DND-41 (cell line): Measurements from ENCODE around the gene SCAMP5.

Experiments used
- ATAC-seq: fragments of 200-7000 bp; cut with Tn5 transposase; 3 replicates; pipeline ENCODE4 v1.9.1; 2021; ENCODE audit warnings: low read depth; ENCODE audit not compliant: insufficient read depth
- DNase-seq: peaks from one replicate; pipeline ENCODE4 v3.0.0-alpha.2; 2020
- H2AFZ ChIP-seq: 2 replicates; pipeline ENCODE4 v1.6.0; 2012; ENCODE audit warnings: low read depth, low read length
- H3K27ac ChIP-seq: 2 replicates; pipeline ENCODE4 v1.5.1; 2012; ENCODE audit warnings: low read length, inconsistent platforms
- H3K27me3 ChIP-seq: fragments of 200-600 bp; sonication (generic); 2 replicates; pipeline ENCODE4 v1.6.0; 2012; ENCODE audit warnings: low read length, mild to moderate bottlenecking, inconsistent platforms; ENCODE audit not compliant: insufficient read depth, poor library complexity
- H3K36me3 ChIP-seq: 2 replicates; pipeline ENCODE4 v1.5.1; 2012; ENCODE audit warnings: low read length, inconsistent platforms; ENCODE audit not compliant: insufficient read depth
- H3K4me1 ChIP-seq: 2 replicates; pipeline ENCODE4 v1.5.1; 2012; ENCODE audit warnings: mild to moderate bottlenecking, low read length; ENCODE audit not compliant: insufficient read depth
- H3K4me2 ChIP-seq: 2 replicates; pipeline ENCODE4 v1.6.0; 2012; ENCODE audit warnings: mild to moderate bottlenecking, moderate library complexity, low read length, inconsistent platforms; ENCODE audit not compliant: insufficient read depth
- H3K4me3 ChIP-seq, 2 experiments: fragments of 200-600 bp in 1 of 2; shearing (Covaris generic) in 1 of 2; 2 replicates each; pipeline ENCODE4 v1.5.1; 2012 to 2016; ENCODE audit warnings: inconsistent platforms in 2 of 2, low read length in 2 of 2, mild to moderate bottlenecking in 2 of 2, low read depth in 1 of 2, moderate library complexity in 1 of 2
- H3K79me2 ChIP-seq: 2 replicates; pipeline ENCODE4 v1.6.0; 2012; ENCODE audit warnings: low read length, inconsistent platforms; ENCODE audit not compliant: insufficient read depth
- H3K9ac ChIP-seq: 2 replicates; pipeline ENCODE4 v1.6.0; 2012; ENCODE audit warnings: low read depth, mild to moderate bottlenecking, inconsistent platforms, low read length, moderate library complexity
- H3K9me3 ChIP-seq: 2 replicates; pipeline ENCODE4 v1.5.1; 2012; ENCODE audit warnings: low read length, moderate library complexity, mild to moderate bottlenecking, inconsistent platforms; ENCODE audit not compliant: insufficient read depth, severe bottlenecking
- H4K20me1 ChIP-seq: 2 replicates; pipeline ENCODE4 v1.6.0; 2012; ENCODE audit warnings: low read length; ENCODE audit not compliant: insufficient read depth
- CTCF ChIP-seq: IDR thresholded peaks from 2 replicates; pipeline ENCODE4 v1.5.1; 2012; ENCODE audit warnings: borderline replicate concordance, low read length, moderate library complexity, mild to moderate bottlenecking; ENCODE audit not compliant: poor library complexity, severe bottlenecking; ENCODE audit errors: extremely low read depth
- EZH2 ChIP-seq: IDR thresholded peaks from 3 replicates; pipeline ENCODE4 v1.6.1; 2012; ENCODE audit warnings: borderline replicate concordance, low read depth, mild to moderate bottlenecking, moderate library complexity, low read length, inconsistent platforms; ENCODE audit not compliant: severe bottlenecking

Gene SCAMP5

GRCh38 chr15:75021341-75021740 is 26.0 kb downstream of the SCAMP5 start:
- DNase-seq = no peak
- Histone ChIP-seq H3K9ac (no peak overlapping the region), H3K36me3 (peaks cover 4% of the 10 kb centered on the region; the same call in 1 of the 2 replicates), H3K27ac (no peak overlapping the region), H3K4me3 (no peak overlapping the region), H4K20me1 (no peaks in the 10 kb centered on the region), H3K9me3 (no peaks in the 10 kb centered on the region), H3K27me3 (no peaks in the 10 kb centered on the region), H2AFZ (no peak overlapping the region), H3K79me2 (peaks cover 20% of the 10 kb centered on the region), H3K4me1 (peaks cover 24% of the 10 kb centered on the region), H3K4me2 (no peak overlapping the region)
- TF ChIP-seq EZH2 = no peak
- ATAC-seq = no peak

GRCh38 chr15:75022783-75023180 is 27.4 kb downstream of the SCAMP5 start:
- no peaks in the 10 kb centered on the region for H3K9me3 ChIP-seq
- no peaks in the 10 kb centered on the region for H3K27me3 ChIP-seq
- H3K9ac ChIP-seq = peak overlapping the region; percentile 100
- ATAC-seq (no peak), DNase-seq (no peak)
- no peak overlapping the region for H3K4me3 ChIP-seq
- H3K4me2 ChIP-seq = peak overlapping the region; percentile 62
- peak overlapping the region; percentile 69 for H2AFZ ChIP-seq
- no peaks in the 10 kb centered on the region for H4K20me1 ChIP-seq
- peaks cover 24% of the 10 kb centered on the region for H3K4me1 ChIP-seq
- no peak for TF ChIP-seq CTCF
- no peak for TF ChIP-seq EZH2
- H3K36me3 ChIP-seq = peaks cover 4% of the 10 kb centered on the region; the same call in 1 of the 2 replicates
- peaks cover 20% of the 10 kb centered on the region for H3K79me2 ChIP-seq
- peak overlapping the region; percentile 100 for H3K27ac ChIP-seq

GRCh38 chr15:75023181-75023871 is 28.0 kb downstream of the SCAMP5 start, which contains the start of gene PPCDC:
Gene PPCDC, plus strand, starts transcription at chr15:75023590. Its CDS starts 4,729 bp downstream, at chr15:75028319.
- TF ChIP-seq EZH2 = no peak
- TF ChIP-seq CTCF = no peak
- DNase-seq (peak; percentile 96), ATAC-seq (peak; percentile 98)
- Histone ChIP-seq H3K4me1 (peaks cover 24% of the 10 kb centered on the region), H3K9ac (peak within 1 kb of the TSS; percentile 100), H3K36me3 (peaks cover 4% of the 10 kb centered on the region; the same call in 1 of the 2 replicates), H3K79me2 (peaks cover 20% of the 10 kb centered on the region), H4K20me1 (no peaks in the 10 kb centered on the region), H2AFZ (peak within 1 kb of the TSS; percentile 98), H3K4me2 (peak within 1 kb of the TSS; percentile 74), H3K27ac (peak within 1 kb of the TSS; percentile 100), H3K9me3 (no peaks in the 10 kb centered on the region), H3K4me3 (peak within 1 kb of the TSS; percentile 93 to 95), H3K27me3 (no peaks in the 10 kb centered on the region)

- H4K20me1 ChIP-seq = no peaks in the 10 kb centered on the region
- H3K27ac ChIP-seq = peak overlapping the region; percentile 100
- peak; percentile 52 for ATAC-seq
- no peaks in the 10 kb centered on the region for H3K9me3 ChIP-seq
- H3K9ac ChIP-seq = peak overlapping the region; percentile 100
- peak overlapping the region; percentile 74 for H3K4me2 ChIP-seq
- peak overlapping the region; percentile 93 to 95 for H3K4me3 ChIP-seq
- H3K4me1 ChIP-seq = peaks cover 24% of the 10 kb centered on the region
- H2AFZ ChIP-seq = peak overlapping the region; percentile 98
- H3K27me3 ChIP-seq = no peaks in the 10 kb centered on the region
- TF ChIP-seq CTCF (no peak), EZH2 (no peak)
- peaks cover 20% of the 10 kb centered on the region for H3K79me2 ChIP-seq
- DNase-seq = peak; percentile 55
- peaks cover 4% of the 10 kb centered on the region; the same call in 1 of the 2 replicates for H3K36me3 ChIP-seq
Measured at GRCh38 chr15:75023872-75024636, 28.7 kb downstream of the SCAMP5 start.
